EL (cell line): ENCODE results near the gene MAPKAPK5.
A peak's percentile ranks its signal among the peaks of the same experiment; 100 is the strongest.
"Not testable (repeated sequence)": the region's sequence is repeated elsewhere in the genome, so short reads cannot be mapped to it uniquely, and the experiment has no call there.

Experiments used
- DNase-seq: peaks from one replicate; pipeline ENCODE4 v3.0.0-alpha.2; 2016

Gene MAPKAPK5, protein sequence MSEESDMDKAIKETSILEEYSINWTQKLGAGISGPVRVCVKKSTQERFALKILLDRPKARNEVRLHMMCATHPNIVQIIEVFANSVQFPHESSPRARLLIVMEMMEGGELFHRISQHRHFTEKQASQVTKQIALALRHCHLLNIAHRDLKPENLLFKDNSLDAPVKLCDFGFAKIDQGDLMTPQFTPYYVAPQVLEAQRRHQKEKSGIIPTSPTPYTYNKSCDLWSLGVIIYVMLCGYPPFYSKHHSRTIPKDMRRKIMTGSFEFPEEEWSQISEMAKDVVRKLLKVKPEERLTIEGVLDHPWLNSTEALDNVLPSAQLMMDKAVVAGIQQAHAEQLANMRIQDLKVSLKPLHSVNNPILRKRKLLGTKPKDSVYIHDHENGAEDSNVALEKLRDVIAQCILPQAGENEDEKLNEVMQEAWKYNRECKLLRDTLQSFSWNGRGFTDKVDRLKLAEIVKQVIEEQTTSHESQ

DNA sequence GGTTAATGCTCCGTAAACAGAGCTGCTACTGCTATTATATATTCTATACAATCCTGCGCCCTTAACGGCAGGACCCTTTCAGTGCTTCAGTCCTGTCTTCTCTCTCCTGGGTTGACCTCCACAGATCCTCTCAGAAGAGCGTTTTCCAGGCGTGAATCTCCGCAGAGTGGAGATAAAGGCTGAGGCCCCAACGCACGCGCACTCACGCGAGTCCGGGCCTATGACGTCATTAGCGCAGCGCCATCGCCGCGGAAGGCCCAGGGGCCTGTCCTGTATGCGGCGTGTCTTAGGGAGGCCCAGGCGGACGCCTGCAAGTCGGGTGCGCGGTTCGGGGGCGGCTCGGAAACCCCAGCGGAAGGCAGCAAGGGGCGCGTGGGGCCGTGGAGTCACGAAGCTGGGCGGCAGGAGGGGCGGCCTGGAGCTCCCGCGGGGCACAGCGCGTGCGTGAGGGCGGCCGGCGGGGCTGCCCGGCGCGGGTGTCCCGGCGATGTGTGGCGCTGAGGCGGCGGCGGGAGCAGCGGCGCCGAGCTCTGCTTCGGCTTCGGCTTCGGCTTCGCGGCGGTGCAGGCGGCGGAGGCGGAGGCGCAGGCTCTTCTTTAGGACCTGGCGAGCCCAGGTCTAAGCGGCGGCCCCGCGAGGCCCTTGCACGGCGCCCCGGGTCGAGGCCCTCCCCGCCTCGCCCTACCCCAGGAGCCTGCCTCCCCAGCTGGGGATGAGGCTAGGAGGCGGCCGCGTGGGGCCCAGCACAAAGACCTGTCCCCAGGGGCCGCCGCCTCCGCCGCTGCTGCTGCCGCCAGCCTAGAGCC lies at the start of gene MAPKAPK5:
TSS of gene MAPKAPK5 (plus strand) at position 479 of the 806 bp plus-strand sequence. CDS start 506 bp downstream, outside the sequence.
- DNase-seq = peak; percentile 94

DNA sequence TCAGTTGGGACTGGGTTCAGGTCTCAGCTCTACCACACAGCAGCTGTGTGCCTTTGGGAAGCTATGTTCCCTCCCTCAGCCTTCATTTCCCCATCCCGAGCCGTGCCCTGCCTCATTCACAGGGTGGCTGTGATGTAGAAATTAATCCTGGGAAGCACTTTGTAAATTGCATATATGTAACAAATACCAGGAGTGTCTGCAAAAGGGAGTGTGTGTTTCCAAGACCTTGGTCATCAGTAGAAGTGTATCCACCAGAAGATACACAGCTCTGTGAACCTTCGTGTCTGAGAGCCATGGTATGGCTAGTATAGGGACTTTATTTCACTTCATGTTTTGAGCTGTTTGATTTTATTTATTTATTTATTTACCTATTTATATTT lies 49.2 kb upstream of the MAPKAPK5 start:
- no peak for DNase-seq

DNA sequence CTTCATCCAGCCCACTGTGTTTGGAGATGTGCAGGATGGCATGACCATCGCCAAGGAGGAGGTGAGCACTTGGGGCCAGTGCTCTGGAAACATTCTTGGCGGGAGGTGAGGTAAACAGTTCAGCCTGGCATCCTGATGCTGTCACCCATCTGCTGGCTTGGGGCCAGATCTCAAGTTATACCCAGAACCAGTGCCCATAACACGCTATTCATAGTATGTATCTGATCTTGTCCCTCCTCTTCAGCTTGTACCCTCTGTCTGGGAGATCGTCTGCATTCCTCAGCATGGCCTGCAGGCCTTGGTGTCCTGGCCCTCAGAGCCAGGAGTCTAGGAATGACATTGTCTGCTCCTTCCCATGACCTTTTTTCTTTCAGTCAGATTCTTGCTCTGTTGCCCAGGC lies 43.8 kb upstream of the MAPKAPK5 start:
- no peak for DNase-seq

- no peak for DNase-seq
Measured at GRCh38 chr12:111799758-111800157, 42.3 kb upstream of the MAPKAPK5 start.

DNA sequence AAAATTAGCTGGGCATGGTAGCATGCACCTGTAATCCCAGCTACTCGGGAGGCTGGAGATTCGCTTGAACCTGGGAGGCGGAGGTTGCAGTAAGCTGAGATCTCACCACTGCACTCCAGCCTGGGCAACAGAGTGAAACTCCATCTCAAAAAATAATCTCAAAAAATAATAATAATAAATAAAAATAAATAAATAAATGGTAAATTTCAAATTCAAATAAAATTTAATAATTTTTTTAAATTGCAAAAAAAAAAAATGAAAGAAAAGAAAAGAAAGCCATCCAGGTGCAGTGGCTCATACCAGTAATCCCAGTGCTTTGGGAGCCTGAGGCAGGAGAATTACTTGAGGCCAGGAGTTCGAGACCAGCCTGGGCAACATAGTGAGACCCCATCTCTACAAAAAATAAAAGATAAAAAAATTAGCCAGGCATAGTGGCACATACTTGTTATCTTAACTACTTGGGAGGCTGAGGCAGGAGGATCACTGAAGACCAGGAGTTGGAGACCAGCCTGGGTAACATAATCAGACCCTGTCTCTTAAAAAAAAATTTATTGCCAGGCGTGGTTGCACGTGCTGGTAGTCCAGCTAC lies 38.9 kb upstream of the MAPKAPK5 start:
- DNase-seq = no peak

GRCh38 chr12:111803851-111804250 lies 38.2 kb upstream of the MAPKAPK5 start:
- no peak for DNase-seq

DNA sequence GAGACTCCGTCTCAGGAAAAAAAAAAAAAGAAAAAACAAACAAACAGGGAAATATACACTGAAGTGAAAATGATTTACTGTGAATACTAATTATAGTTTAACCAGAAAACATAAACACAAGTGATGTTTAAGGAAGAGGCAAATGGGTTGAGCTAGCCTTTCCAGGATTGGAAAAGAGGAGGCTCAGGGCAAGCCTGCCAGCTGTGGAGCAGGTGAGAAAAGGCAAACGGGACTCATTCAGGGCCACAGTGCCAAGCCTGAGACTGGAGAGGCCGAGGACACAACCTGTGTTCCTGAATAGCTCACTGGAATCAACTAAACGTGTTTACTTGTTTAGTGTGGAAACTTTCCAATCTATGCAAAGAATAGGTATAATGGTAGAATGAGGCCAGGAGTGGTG lies 35.7 kb upstream of the MAPKAPK5 start:
- DNase-seq = no peak

- no peak for DNase-seq
Measured at GRCh38 chr12:111807232-111807631, 34.8 kb upstream of the MAPKAPK5 start.

DNA sequence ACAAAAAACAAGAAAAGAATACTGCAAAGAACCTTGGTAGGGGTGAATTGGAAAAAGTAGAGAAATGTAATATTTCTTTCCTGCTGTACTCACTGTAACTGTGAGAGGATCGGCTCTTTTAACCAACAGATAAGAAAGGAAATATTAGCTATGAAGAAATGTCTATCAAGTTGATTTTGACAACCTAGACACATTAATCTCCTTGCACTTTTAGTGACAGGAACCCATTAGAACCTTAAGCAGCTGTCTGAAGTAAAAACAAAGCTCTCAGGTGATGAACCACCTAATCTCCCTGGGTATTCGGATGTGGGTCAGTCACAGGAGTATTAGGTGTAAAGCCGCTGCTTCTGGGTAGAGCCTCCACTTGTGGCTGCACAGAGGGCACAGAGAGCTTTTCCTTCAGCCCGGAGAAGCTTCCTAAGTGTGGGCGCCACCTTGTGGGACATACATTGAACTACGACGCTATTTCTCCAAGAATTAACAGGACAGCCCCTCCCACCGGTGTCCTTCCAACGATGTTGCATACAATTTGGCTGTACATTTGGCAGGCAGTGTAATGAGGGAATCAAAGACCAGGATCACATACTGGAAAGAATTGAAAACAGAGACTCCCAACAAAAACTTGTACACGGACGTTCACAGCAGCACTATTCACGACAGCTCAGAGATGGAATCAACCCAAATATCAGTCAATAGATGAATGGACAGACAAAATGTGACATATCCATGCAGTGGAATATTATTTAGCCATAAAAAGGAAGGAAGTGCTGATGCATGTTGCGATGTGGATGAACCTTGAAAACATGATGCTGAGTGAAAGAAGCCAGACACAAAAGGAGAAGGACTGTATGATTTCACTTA lies 28.9 kb upstream of the MAPKAPK5 start:
- DNase-seq = peak; percentile 81

- DNase-seq = no peak
Measured at GRCh38 chr12:111816065-111816615, 25.9 kb upstream of the MAPKAPK5 start.

- DNase-seq = not testable (repeated sequence)
Measured at GRCh38 chr12:111816898-111817297, 25.1 kb upstream of the MAPKAPK5 start.

DNA sequence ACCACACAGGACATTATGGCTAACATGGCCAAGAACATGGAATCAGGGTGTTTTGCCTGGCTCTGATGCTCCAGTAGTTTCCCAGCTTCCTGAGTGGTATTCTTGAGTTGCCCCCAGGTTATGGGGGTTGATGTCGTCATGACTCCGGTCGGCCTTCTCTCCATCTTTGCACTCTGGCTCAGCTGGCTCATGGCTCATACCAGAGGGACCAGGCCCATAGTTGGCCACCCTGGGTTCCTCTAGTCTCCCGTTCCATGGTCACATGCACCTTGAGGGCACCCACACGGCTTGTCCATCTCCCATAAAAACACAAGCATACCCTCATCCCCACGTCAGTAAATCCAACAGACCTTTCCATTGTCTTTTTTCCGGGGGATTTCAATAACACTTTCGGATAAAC lies 23.7 kb upstream of the MAPKAPK5 start:
- no peak for DNase-seq

DNA sequence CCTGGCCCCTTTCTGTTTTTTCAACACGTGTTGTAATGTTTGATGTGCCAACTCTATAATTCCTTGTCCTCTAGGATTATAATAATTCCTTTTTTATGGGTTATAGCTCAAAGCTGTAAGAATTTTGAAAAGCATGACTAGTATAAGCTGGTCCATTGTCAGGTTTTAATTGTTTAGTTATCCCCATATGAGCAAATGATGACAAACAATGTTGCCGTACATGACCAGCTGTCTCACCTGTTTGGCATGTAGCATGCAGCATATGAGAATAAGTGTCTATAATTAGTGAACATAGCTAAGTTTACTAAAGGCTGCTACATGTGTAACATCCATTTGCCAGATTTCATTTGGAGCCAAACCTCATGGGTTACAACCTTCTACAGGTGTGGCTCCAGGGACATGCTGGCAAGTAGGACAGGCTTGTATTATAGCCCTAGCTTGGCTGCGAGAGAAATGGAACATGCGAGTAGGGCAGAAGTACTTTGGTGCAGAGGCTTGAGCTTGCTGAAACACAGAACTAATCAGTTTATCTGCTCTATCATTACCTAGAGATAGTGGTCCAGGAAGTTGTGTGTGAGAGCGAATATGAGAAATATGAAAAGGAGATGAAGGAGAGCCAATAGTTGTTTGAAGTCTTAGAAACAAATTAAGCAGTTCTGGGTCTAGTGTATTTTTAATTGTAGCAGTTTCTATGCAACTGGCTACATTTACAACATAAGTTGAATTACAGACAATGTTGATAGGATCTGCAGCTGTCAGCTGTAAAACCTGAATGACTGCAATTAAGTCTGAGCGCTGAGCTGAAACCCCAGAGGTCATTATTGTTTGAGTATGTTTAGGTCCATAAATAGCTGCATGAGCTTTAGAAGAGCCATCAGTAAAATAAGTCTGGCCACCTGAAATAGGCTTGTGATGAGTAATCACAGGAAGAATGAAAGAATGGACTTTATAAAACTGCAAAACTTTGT lies 22.6 kb upstream of the MAPKAPK5 start:
- DNase-seq = no peak

- not testable (repeated sequence) for DNase-seq
Measured at GRCh38 chr12:111820828-111821227, 21.2 kb upstream of the MAPKAPK5 start.

DNA sequence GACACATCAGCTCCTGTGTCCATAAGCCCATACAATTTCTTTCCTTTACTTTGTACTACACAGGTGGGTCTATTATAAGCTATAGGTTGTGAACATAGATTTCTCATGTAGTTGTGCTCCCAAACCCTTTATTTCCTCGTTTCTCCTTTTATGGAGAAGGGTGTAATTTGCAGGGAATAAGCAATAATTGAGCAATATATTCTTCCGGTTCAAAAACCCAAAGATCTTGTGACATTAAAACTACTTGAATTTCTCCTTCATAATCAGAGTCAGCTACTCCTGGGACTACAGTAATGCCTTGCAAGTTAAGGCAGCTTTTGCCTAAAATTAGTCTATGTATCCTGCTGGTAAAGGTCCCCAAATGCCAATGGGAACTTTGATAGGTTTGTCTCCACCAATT lies 19.1 kb upstream of the MAPKAPK5 start:
- no peak for DNase-seq

DNA sequence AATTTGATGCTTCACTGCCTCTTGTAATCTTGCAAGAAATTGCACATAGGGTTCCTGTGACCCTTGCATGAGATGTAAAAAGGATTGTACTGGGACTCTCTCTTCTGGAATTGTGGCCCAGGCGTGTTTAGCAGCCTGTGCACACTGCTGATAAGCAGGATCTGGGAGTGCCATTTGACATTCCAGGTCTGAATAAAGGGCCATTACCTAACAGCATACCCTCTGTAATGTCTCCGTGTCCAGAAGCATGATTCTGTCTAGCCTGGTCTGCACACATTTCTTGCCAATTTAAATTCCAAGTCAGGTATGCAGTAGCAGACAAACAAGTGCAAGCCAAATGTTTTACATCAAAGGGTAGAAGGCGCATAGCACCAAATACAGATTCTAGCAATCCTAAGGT lies 18.1 kb upstream of the MAPKAPK5 start:
- no peak for DNase-seq

DNA sequence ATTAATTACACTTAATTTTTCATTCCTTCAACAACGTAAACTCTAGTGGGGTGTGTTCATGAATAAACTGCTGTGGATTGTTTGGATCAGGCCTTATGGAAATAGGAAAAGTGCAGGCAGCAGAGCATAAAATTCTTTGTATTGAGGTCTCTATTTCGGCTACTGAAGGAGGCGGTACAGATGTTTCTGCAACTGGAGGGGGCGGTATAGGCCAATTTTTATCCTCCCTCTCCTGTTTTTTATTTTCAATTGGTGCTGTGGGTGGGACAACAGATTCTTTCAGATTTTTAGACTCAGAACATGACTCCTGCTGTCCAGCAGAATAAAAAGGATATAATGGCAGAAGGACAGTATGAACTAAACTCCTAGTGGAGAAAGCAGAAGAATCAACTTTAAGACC lies 17.7 kb upstream of the MAPKAPK5 start:
- not testable (repeated sequence) for DNase-seq

DNA sequence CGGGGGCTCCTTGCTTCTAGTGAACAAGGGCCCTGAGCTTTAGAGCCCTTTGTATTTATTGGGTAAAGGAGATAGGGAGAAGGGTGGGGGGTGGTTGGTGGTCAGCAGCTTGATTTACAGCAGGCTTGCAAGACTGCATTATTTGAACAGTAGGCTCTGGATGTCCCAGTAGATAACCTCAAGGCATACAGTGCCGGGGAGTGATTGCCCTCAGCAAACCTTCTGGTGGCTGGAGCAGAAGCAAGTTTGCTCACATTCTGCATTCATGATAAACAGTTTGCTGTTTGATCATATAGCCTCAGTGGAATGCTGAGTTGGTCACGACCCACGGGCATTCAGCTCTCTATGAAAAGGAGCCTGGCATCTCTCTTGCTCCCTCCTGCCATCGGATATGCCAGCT lies 16.5 kb upstream of the MAPKAPK5 start:
- no peak for DNase-seq

DNA sequence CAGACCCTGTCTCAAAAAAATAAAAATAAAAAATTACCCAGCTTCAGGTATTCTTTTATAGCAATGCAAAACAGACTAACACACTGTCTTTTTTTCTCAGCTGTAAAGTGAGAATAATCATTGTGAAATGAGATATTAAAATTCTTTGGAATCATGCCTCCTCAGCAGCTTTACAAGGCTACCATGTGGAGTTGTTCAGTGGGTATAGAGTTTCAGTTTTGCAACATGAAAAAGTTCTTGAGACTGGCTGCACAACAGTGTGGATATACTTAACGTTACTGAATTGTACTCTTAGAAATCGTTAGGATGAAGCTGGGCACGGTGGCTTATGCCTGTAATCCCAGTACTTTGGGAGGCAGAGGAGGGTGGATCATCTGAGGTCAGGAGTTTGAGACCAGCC lies 15.7 kb upstream of the MAPKAPK5 start:
- DNase-seq = no peak

GRCh38 chr12:111826992-111827391 lies 15.0 kb upstream of the MAPKAPK5 start:
- DNase-seq = no peak

DNA sequence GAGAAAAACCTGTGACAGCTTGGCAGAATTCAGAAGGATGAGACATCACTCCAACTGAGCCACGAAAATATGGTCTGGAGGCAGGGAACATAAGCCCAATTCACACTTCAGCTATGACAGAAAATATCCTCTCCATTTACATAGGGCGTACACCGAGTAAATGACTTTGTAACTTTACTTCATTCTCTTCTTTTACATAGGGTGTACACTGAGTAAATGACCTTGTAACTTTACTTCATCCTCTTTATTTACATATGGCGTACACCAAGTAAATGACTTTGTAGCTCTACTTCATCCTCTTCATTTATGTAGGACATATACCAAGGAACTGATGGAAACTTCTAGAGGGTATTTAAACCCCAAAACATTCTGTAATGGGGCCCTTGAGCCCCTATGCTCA lies 14.1 kb upstream of the MAPKAPK5 start:
- DNase-seq = no peak
